ENCODE measurements around the gene MCFD2. TPM values are rescaled to one million over a fixed set of nuclear protein-coding genes. Genes with fewer than 3 reads are reported as not detected.

The MCFD2 gene
- total and polyA plus RNA-seq, 12 donors, result 29.6 to 695 (median 304) TPM

- H3K4me1 ChIP-seq (replicated peaks in 1 of 2), result peaks cover 4 to 5% of the 10 kb centered on the region in 2 donors
Observed at GRCh38 chr2:46859482-46859881, 56.1 kb downstream of the MCFD2 start.

GRCh38 chr2:46858702-46859090 is 56.9 kb downstream of the MCFD2 start:
- Histone ChIP-seq H3K27ac (no peak overlapping the region), H3K4me1 (replicated peaks in 1 of 2) (peaks cover 7 to 11% of the 10 kb centered on the region in 2 donors), H3K9me3 (replicated peaks in 1 of 3) (no peaks in the 10 kb centered on the region), H3K27me3 (no peaks in the 10 kb centered on the region), H3K4me3 (no peak overlapping the region), H3K36me3 (replicated peaks in 1 of 2) (no peaks in the 10 kb centered on the region)
- 92 to 95% (median 94%) methylated on average over 4 of the region's 4 CpGs for WGBS, 4 donors
- no peak for DNase-seq
- no peak for TF ChIP-seq POLR2A (IDR thresholded peaks at IDR 0.05)
- TF ChIP-seq CTCF (IDR thresholded peaks at IDR 0.05), result no peak
- intact Hi-C loops (cut with DNase I), result no loop called here

More at GRCh38 chr2:46859482-46859881, 56.1 kb downstream of the MCFD2 start:
- TF ChIP-seq CTCF (IDR thresholded peaks at IDR 0.05) (no peak), POLR2A (IDR thresholded peaks at IDR 0.05) (no peak)
- Histone ChIP-seq H3K36me3 (replicated peaks in 1 of 2) (no peaks in the 10 kb centered on the region), H3K27ac (no peak overlapping the region), H3K9me3 (replicated peaks in 1 of 3) (no peaks in the 10 kb centered on the region), H3K4me3 (no peak overlapping the region), H3K27me3 (no peaks in the 10 kb centered on the region)
- intact Hi-C loops (cut with DNase I), result no loop called here
- WGBS, 4 donors, result 88 to 96% (median 95%) methylated on average over 9 of the region's 9 CpGs
- DNase-seq, result no peak

- Histone ChIP-seq H3K36me3 (replicated peaks in 1 of 2) (no peaks in the 10 kb centered on the region), H3K27ac (no peak overlapping the region), H3K27me3 (no peaks in the 10 kb centered on the region), H3K9me3 (replicated peaks in 1 of 3) (no peaks in the 10 kb centered on the region), H3K4me3 (no peak overlapping the region), H3K4me1 (replicated peaks in 1 of 2) (peaks cover 7 to 11% of the 10 kb centered on the region in 2 donors)
- WGBS, 4 donors, result 85 to 93% (median 91%) methylated on average over 12 to 13 of the region's 13 CpGs
- intact Hi-C loops (cut with DNase I), result no loop called here
- DNase-seq, result peak in 1 of 7 donors; percentile 3
- no peak for TF ChIP-seq CTCF (IDR thresholded peaks at IDR 0.05)
- TF ChIP-seq POLR2A (IDR thresholded peaks at IDR 0.05), result no peak
Observed at GRCh38 chr2:46857871-46858701, 57.5 kb downstream of the MCFD2 start.

GRCh38 chr2:46856336-46856735 is 59.3 kb downstream of the MCFD2 start:
- TF ChIP-seq CTCF (IDR thresholded peaks at IDR 0.05), result no peak
- TF ChIP-seq POLR2A (IDR thresholded peaks at IDR 0.05), result no peak
- H3K36me3 ChIP-seq (replicated peaks in 1 of 2), result no peaks in the 10 kb centered on the region
- peaks cover 12 to 20% of the 10 kb centered on the region in 2 donors for H3K4me1 ChIP-seq (replicated peaks in 1 of 2)
- H3K9me3 ChIP-seq (replicated peaks in 1 of 3), result no peaks in the 10 kb centered on the region
- peak overlapping the region in 4 of 5 donors; percentile 24 to 89 (median 56) for H3K27ac ChIP-seq
- no peaks in the 10 kb centered on the region for H3K27me3 ChIP-seq
- WGBS, 4 donors, result 94 to 95% (median 95%) methylated on average over 3 of the region's 3 CpGs
- intact Hi-C loops (cut with DNase I), result no loop called here
- no peak overlapping the region for H3K4me3 ChIP-seq
- DNase-seq, result no peak

Measured in adrenal gland (tissue), 12 donors.